GM23338 (cell line): ENCODE data around the gene FAM83F. TPM values are rescaled to one million over a fixed set of nuclear protein-coding genes. Genes with fewer than 3 reads are reported as not detected.

Experiments
- ATAC-seq: fragments of 200-7000 bp; cut with Tn5 transposase; 3 replicates; pipeline ENCODE4 v1.9.1; 2020
- DNase-seq: peaks from one replicate; pipeline ENCODE4 v3.0.0-alpha.2; 2015; ENCODE audit warnings: low spot score
- H2AFZ ChIP-seq: fragments of 200-600 bp; sonication (generic); 2 replicates; pipeline ENCODE4 v1.8.0; 2016; ENCODE audit warnings: antibody characterized with exemption, mild to moderate bottlenecking, moderate library complexity
- H3F3A ChIP-seq: fragments of 200-600 bp; sonication (generic); replicated peaks from 2 replicates; pipeline ENCODE4 v1.8.0; 2017; ENCODE audit warnings: antibody characterized with exemption, mixed run types, low read depth
- H3K27ac ChIP-seq: fragments of 200-600 bp; sonication (generic); 2 replicates; pipeline ENCODE4 v1.6.1; 2016; ENCODE audit warnings: low read depth
- H3K27me3 ChIP-seq: fragments of 200-600 bp; sonication (generic); 2 replicates; pipeline ENCODE4 v1.8.0; 2016; ENCODE audit warnings: mild to moderate bottlenecking, mixed run types, moderate library complexity; ENCODE audit not compliant: insufficient read depth
- H3K36me3 ChIP-seq: fragments of 200-600 bp; sonication (generic); 2 replicates; pipeline ENCODE4 v1.8.0; 2016; ENCODE audit warnings: mild to moderate bottlenecking; ENCODE audit not compliant: insufficient read depth
- H3K4me1 ChIP-seq: fragments of 200-600 bp; sonication (generic); 2 replicates; pipeline ENCODE4 v1.8.0; 2016; ENCODE audit warnings: mild to moderate bottlenecking, moderate library complexity; ENCODE audit not compliant: insufficient read depth
- H3K4me2 ChIP-seq: fragments of 200-600 bp; sonication (generic); 2 replicates; pipeline ENCODE4 v1.7.1; 2017; ENCODE audit warnings: mixed run types
- H3K4me3 ChIP-seq: fragments of 200-600 bp; sonication (generic); 2 replicates; pipeline ENCODE4 v1.6.1; 2016; ENCODE audit warnings: mixed run types
- H3K79me2 ChIP-seq: fragments of 200-600 bp; sonication (generic); replicated peaks from 2 replicates; pipeline ENCODE4 v1.8.0; 2017; ENCODE audit warnings: mild to moderate bottlenecking; ENCODE audit not compliant: insufficient read depth
- H3K9me2 ChIP-seq: fragments of 200-600 bp; sonication (generic); 2 replicates; pipeline ENCODE4 v1.8.0; 2017; ENCODE audit not compliant: insufficient read depth
- H4K20me1 ChIP-seq: fragments of 200-600 bp; sonication (generic); replicated peaks from 2 replicates; pipeline ENCODE4 v1.8.0; 2017; ENCODE audit warnings: mild to moderate bottlenecking; ENCODE audit not compliant: insufficient read depth
- H3K27ac Mint-ChIP-seq: 2 replicates; pipeline ENCODE4 v1.8.0; 2020; ENCODE audit warnings: inconsistent platforms, mild to moderate bottlenecking, moderate library complexity, mixed read lengths
- H3K27me3 Mint-ChIP-seq: 3 replicates; pipeline ENCODE4 v1.8.0; 2022; ENCODE audit warnings: low read depth, mild to moderate bottlenecking, moderate library complexity, mixed read lengths, inconsistent platforms; ENCODE audit not compliant: insufficient read depth, poor library complexity
- H3K36me3 Mint-ChIP-seq: 3 replicates; pipeline ENCODE4 v1.8.0; 2021; ENCODE audit warnings: low read depth, mild to moderate bottlenecking, inconsistent platforms, moderate library complexity, mixed read lengths
- H3K4me1 Mint-ChIP-seq: 3 replicates; pipeline ENCODE4 v1.8.0; 2020; ENCODE audit warnings: mild to moderate bottlenecking, inconsistent platforms, mixed read lengths
- H3K4me3 Mint-ChIP-seq: 3 replicates; pipeline ENCODE4 v1.8.0; 2021; ENCODE audit warnings: moderate library complexity, mild to moderate bottlenecking, inconsistent platforms, mixed read lengths
- H3K9me3 Mint-ChIP-seq: 3 replicates; pipeline ENCODE4 v1.8.0; 2020; ENCODE audit warnings: moderate library complexity, mild to moderate bottlenecking, inconsistent platforms, mixed read lengths
- CREB1 ChIP-seq: fragments of 250-450 bp; sonication (Bioruptor Pico); IDR thresholded peaks from 2 replicates; pipeline ENCODE4 v1.5.0; 2020; ENCODE audit warnings: low read depth, mild to moderate bottlenecking, moderate library complexity
- ETS1 ChIP-seq: IDR thresholded peaks from 2 replicates; pipeline ENCODE4 v1.6.1; 2016; ENCODE audit warnings: antibody characterized with exemption
- EZH2 ChIP-seq: fragments of 200-600 bp; sonication (generic); IDR thresholded peaks from one replicate; pipeline ENCODE4 v1.8.0; 2017; ENCODE audit warnings: antibody characterized with exemption, mild to moderate bottlenecking, low read depth; ENCODE audit not compliant: unreplicated experiment
- EZH2phosphoT487 ChIP-seq: fragments of 200-600 bp; sonication (generic); IDR thresholded peaks from one replicate; pipeline ENCODE4 v1.8.1; 2018; ENCODE audit warnings: antibody characterized with exemption; ENCODE audit not compliant: unreplicated experiment
- NANOG ChIP-seq: IDR thresholded peaks from 2 replicates; pipeline ENCODE4 v1.6.1; 2016; ENCODE audit warnings: antibody characterized with exemption, borderline replicate concordance
- polyA plus RNA-seq: library from polyadenylated mRNA; unstranded; fragments of >200 nt; fragmentation: Nextera tagmentation; extraction: Ambion mirVana; gene quantifications from 2 replicates; pipeline ENCODE4 v1.2.1, GENCODE V29; 2016
- total RNA-seq: library from RNA; depleted of rRNA; stranded (reverse); fragments of >200 nt; shearing (Covaris generic); gene quantifications from 2 replicates; pipeline ENCODE4 v1.2.3, GENCODE V29; 2014
- TF ChIP-seq, protein P1 (sequence below): IDR thresholded peaks from one replicate; pipeline ENCODE4 v1.6.1; 2018; ENCODE audit warnings: antibody characterized with exemption; ENCODE audit not compliant: unreplicated experiment
- TF ChIP-seq, protein P2 (sequence below), 2 experiments: fragments of 200-600 bp in 1 of 2; sonication (generic) in 1 of 2; conservative IDR thresholded peaks; 2 replicates each; pipeline versions ENCODE4 v1.5.1 to v1.6.1; 2016 to 2017; ENCODE audit warnings: antibody characterized with exemption in 2 of 2, low read depth in 2 of 2, mild to moderate bottlenecking in 2 of 2, moderate library complexity in 1 of 2
- TF ChIP-seq, protein P3 (sequence below): fragments of 250-450 bp; sonication (Bioruptor Pico); IDR thresholded peaks from 2 replicates; pipeline ENCODE4 v1.5.0; 2020; ENCODE audit warnings: mild to moderate bottlenecking, moderate library complexity

Gene FAM83F
- total and polyA plus RNA-seq, 2 experiments from 2014 or later: 3.7 to 15.9 TPM

GRCh38 chr22:40007853-40008710 is 13.3 kb downstream of the FAM83F start (continued):
- TF ChIP-seq, protein P1, sequence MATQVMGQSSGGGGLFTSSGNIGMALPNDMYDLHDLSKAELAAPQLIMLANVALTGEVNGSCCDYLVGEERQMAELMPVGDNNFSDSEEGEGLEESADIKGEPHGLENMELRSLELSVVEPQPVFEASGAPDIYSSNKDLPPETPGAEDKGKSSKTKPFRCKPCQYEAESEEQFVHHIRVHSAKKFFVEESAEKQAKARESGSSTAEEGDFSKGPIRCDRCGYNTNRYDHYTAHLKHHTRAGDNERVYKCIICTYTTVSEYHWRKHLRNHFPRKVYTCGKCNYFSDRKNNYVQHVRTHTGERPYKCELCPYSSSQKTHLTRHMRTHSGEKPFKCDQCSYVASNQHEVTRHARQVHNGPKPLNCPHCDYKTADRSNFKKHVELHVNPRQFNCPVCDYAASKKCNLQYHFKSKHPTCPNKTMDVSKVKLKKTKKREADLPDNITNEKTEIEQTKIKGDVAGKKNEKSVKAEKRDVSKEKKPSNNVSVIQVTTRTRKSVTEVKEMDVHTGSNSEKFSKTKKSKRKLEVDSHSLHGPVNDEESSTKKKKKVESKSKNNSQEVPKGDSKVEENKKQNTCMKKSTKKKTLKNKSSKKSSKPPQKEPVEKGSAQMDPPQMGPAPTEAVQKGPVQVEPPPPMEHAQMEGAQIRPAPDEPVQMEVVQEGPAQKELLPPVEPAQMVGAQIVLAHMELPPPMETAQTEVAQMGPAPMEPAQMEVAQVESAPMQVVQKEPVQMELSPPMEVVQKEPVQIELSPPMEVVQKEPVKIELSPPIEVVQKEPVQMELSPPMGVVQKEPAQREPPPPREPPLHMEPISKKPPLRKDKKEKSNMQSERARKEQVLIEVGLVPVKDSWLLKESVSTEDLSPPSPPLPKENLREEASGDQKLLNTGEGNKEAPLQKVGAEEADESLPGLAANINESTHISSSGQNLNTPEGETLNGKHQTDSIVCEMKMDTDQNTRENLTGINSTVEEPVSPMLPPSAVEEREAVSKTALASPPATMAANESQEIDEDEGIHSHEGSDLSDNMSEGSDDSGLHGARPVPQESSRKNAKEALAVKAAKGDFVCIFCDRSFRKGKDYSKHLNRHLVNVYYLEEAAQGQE: no peak
- TF ChIP-seq NANOG: no peak
- TF ChIP-seq, protein P2, sequence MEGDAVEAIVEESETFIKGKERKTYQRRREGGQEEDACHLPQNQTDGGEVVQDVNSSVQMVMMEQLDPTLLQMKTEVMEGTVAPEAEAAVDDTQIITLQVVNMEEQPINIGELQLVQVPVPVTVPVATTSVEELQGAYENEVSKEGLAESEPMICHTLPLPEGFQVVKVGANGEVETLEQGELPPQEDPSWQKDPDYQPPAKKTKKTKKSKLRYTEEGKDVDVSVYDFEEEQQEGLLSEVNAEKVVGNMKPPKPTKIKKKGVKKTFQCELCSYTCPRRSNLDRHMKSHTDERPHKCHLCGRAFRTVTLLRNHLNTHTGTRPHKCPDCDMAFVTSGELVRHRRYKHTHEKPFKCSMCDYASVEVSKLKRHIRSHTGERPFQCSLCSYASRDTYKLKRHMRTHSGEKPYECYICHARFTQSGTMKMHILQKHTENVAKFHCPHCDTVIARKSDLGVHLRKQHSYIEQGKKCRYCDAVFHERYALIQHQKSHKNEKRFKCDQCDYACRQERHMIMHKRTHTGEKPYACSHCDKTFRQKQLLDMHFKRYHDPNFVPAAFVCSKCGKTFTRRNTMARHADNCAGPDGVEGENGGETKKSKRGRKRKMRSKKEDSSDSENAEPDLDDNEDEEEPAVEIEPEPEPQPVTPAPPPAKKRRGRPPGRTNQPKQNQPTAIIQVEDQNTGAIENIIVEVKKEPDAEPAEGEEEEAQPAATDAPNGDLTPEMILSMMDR (conservative IDR thresholded peaks at IDR 0.05; ENCODE audit: low read depth in 2 of 2): no peak
- TF ChIP-seq CREB1 (CRISPR knock-in tag): no peak

- Histone ChIP-seq H3K4me1 (peaks cover 28% of the 10 kb centered on the region), H3K27ac (0 out of 2 replicates have a peak overlapping the region, but pooled peaks have one; percentile 14), H4K20me1 (peaks cover 35% of the 10 kb centered on the region), H3K9me2 (no peaks in the 10 kb centered on the region), H3K79me2 (peaks cover 53% of the 10 kb centered on the region), H3K27me3 (no peaks in the 10 kb centered on the region), H2AFZ (no peak overlapping the region), H3F3A (0 out of 2 replicates have a peak, but pooled peaks cover 6% of the 10 kb centered on the region), H3K4me3 (peak overlapping the region; percentile 30; the same call in 1 of the 2 replicates), H3K4me2 (peak overlapping the region; percentile 57), H3K36me3 (no peaks in the 10 kb centered on the region)
- Mint-ChIP-seq H3K27me3 (peaks cover 12% of the 10 kb centered on the region), H3K27ac (no peak overlapping the region), H3K9me3 (no peaks in the 10 kb centered on the region; the same call in 2 of the 3 replicates), H3K4me1 (peaks cover 50% of the 10 kb centered on the region), H3K4me3 (peak overlapping the region; percentile 58; the same call in 2 of the 3 replicates), H3K36me3 (peaks cover 14% of the 10 kb centered on the region)
- TF ChIP-seq, protein P3, sequence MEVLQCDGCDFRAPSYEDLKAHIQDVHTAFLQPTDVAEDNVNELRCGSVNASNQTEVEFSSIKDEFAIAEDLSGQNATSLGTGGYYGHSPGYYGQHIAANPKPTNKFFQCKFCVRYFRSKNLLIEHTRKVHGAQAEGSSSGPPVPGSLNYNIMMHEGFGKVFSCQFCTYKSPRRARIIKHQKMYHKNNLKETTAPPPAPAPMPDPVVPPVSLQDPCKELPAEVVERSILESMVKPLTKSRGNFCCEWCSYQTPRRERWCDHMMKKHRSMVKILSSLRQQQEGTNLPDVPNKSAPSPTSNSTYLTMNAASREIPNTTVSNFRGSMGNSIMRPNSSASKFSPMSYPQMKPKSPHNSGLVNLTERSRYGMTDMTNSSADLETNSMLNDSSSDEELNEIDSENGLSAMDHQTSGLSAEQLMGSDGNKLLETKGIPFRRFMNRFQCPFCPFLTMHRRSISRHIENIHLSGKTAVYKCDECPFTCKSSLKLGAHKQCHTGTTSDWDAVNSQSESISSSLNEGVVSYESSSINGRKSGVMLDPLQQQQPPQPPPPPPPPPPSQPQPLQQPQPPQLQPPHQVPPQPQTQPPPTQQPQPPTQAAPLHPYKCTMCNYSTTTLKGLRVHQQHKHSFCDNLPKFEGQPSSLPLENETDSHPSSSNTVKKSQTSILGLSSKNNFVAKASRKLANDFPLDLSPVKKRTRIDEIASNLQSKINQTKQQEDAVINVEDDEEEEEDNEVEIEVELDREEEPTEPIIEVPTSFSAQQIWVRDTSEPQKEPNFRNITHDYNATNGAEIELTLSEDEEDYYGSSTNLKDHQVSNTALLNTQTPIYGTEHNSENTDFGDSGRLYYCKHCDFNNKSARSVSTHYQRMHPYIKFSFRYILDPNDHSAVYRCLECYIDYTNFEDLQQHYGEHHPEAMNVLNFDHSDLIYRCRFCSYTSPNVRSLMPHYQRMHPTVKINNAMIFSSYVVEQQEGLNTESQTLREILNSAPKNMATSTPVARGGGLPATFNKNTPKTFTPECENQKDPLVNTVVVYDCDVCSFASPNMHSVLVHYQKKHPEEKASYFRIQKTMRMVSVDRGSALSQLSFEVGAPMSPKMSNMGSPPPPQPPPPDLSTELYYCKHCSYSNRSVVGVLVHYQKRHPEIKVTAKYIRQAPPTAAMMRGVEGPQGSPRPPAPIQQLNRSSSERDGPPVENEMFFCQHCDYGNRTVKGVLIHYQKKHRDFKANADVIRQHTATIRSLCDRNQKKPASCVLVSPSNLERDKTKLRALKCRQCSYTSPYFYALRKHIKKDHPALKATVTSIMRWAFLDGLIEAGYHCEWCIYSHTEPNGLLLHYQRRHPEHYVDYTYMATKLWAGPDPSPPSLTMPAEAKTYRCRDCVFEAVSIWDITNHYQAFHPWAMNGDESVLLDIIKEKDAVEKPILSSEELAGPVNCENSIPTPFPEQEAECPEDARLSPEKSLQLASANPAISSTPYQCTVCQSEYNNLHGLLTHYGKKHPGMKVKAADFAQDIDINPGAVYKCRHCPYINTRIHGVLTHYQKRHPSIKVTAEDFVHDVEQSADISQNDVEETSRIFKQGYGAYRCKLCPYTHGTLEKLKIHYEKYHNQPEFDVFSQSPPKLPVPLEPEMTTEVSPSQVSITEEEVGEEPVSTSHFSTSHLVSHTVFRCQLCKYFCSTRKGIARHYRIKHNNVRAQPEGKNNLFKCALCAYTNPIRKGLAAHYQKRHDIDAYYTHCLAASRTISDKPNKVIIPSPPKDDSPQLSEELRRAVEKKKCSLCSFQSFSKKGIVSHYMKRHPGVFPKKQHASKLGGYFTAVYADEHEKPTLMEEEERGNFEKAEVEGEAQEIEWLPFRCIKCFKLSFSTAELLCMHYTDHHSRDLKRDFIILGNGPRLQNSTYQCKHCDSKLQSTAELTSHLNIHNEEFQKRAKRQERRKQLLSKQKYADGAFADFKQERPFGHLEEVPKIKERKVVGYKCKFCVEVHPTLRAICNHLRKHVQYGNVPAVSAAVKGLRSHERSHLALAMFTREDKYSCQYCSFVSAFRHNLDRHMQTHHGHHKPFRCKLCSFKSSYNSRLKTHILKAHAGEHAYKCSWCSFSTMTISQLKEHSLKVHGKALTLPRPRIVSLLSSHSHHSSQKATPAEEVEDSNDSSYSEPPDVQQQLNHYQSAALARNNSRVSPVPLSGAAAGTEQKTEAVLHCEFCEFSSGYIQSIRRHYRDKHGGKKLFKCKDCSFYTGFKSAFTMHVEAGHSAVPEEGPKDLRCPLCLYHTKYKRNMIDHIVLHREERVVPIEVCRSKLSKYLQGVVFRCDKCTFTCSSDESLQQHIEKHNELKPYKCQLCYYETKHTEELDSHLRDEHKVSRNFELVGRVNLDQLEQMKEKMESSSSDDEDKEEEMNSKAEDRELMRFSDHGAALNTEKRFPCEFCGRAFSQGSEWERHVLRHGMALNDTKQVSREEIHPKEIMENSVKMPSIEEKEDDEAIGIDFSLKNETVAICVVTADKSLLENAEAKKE (CRISPR knock-in tag): no peak
- no peak for TF ChIP-seq EZH2
- TF ChIP-seq ETS1: no peak
- no peak for TF ChIP-seq CREB1 (CRISPR knock-in tag)
- no peak for TF ChIP-seq NANOG
- TF ChIP-seq EZH2phosphoT487: no peak
- DNase-seq: no peak
- ATAC-seq: peak; percentile 19
Observed at GRCh38 chr22:40008726-40009291, 14.1 kb downstream of the FAM83F start.
